Heart right ventricle (tissue), 16 donors: ENCODE data around the gene OGA. TPM values are rescaled to one million over a fixed set of nuclear protein-coding genes. Genes with fewer than 3 reads are reported as not detected.

Source experiments
- ATAC-seq, 8 donors: fragments of 200-7000 bp; cut with Tn5 transposase; one replicate each; pipeline ENCODE4 v1.9.1; 2020; ENCODE audit warnings: mild to moderate bottlenecking in 8 of 8, moderate library complexity in 8 of 8, moderate number of reproducible peaks in 1 of 8
- DNase-seq, 2 donors: peaks; one replicate each; pipeline ENCODE4 v3.0.0-alpha.2; 2020
- H3K27ac ChIP-seq, 10 donors: fragments of 200-600 bp; sonication (generic) in 2 of 10; one replicate each; pipeline versions ENCODE4 v1.5.0 to v1.8.0; 2020 to 2022; ENCODE audit warnings: mild to moderate bottlenecking in 3 of 10
- H3K27me3 ChIP-seq, 7 donors: fragments of 200-600 bp; one replicate each; pipeline ENCODE4 v1.8.0; 2021 to 2022; ENCODE audit warnings: mild to moderate bottlenecking in 2 of 7
- H3K36me3 ChIP-seq, 9 donors: fragments of 200-600 bp; sonication (generic) in 1 of 9; one replicate each; pipeline versions ENCODE4 v1.5.0 to v1.8.0; 2020 to 2022; ENCODE audit warnings: mild to moderate bottlenecking in 2 of 9
- H3K4me1 ChIP-seq, 9 donors: fragments of 200-600 bp; sonication (generic) in 1 of 9; one replicate each; pipeline versions ENCODE4 v1.5.0 to v1.8.0; 2020 to 2022; ENCODE audit warnings: mild to moderate bottlenecking in 4 of 9
- H3K4me3 ChIP-seq, 10 donors: fragments of 200-600 bp; sonication (generic) in 2 of 10; one replicate each; pipeline versions ENCODE4 v1.5.0 to v1.8.0; 2020 to 2022; ENCODE audit warnings: mild to moderate bottlenecking in 7 of 10, moderate library complexity in 2 of 10
- H3K9me3 ChIP-seq, 11 donors: fragments of 200-600 bp in 10 of 11; sonication (generic) in 2 of 11; one replicate each; pipeline versions ENCODE4 v1.5.0 to v1.8.0; 2013 to 2022; ENCODE audit warnings: mild to moderate bottlenecking in 2 of 11, control low read depth in 1 of 11, moderate library complexity in 1 of 11
- WGBS, 2 donors: extraction: QIAGEN DNeasy Blood & Tissue Kit; methylation state at CpG; one replicate each; pipeline ENCODE4 v1.1.7; 2013; ENCODE audit warnings: inconsistent platforms in 1 of 2; 5-methylcytosine and 5-hydroxymethylcytosine counted together
- intact Hi-C, 10 donors: fragments of 100-400 bp; cut with DNase I; formaldehyde crosslinking; loops; one replicate each; pipeline versions ENCODE4 v1.11.1 to v1.14.2; 2022
- polyA plus RNA-seq, 2 donors: library from polyadenylated mRNA; stranded (reverse); fragments of 200-250 nt; gene quantifications; one replicate each; pipeline ENCODE4 v1.2.3, GENCODE V29; 2013
- total RNA-seq, 10 donors: library from RNA; stranded (reverse); fragmentation: NEBNext Ultra II Directional in 3 of 10; extraction: Animal tissue kit (Norgen Biotek cat#: 25700) in 3 of 10; gene quantifications; one replicate each; pipeline versions ENCODE4 v1.2.1 to v1.2.4, GENCODE V29; 2021 to 2023
- TF ChIP-seq, protein P1 (sequence below), 9 donors: fragments of 200-600 bp; sonication (generic) in 2 of 9; IDR thresholded peaks; one replicate each; pipeline versions ENCODE4 v1.5.0 to v1.8.0; 2021 to 2022; ENCODE audit warnings: antibody characterized with exemption in 9 of 9, mild to moderate bottlenecking in 5 of 9, moderate library complexity in 1 of 9
- donor health status: Arrhythmogenic right ventricular cardiomyopathy.
- donor health status: ischemic (EF 13 %, LVEDD 7.1; RV severe dilation, severe dysfunction).
- donor health status: healthy with polysubstance abuse.
- donor health status: DM: no; HTN: yes; CAD: no.
- donor health status: DM: no; HTN: no; CAD: no.
- donor health status: ischemic (EF 25% LVEDD 6.9; RV normal size, moderate dysfunction).
- donor health status: ischemic (EF 25% LVEDD 5.7; RV mildly dilated, moderate dysfunction).
- donor health status: healthy.
- donor health status: DM: yes; HTN: yes; CAD: no.
- donor health status: Ischemic cardiomyopathy.
- donor health status: ischemic (EF 35%, LVEDD 5.7; RV mildly dilated, moderate dysfunction).
- donor health status: nonischemic (EF 11% LVEDD 7.7; RV severe dilation, severe dysfunction).
- donor health status: DM: yes; HTN: yes; CAD: no.
- donor health status: PGD.
- donor health status: ischemic (EF 29% LVEDD 5.4; RV normal size, mild dysfunction).
- donor health status: nonischemic (EF 23%, LVEDD 6.1; RV moderate dilation, normal function).

Gene OGA
- total and polyA plus RNA-seq, 12 donors, result 28.7 to 146 (median 116) TPM

DNA sequence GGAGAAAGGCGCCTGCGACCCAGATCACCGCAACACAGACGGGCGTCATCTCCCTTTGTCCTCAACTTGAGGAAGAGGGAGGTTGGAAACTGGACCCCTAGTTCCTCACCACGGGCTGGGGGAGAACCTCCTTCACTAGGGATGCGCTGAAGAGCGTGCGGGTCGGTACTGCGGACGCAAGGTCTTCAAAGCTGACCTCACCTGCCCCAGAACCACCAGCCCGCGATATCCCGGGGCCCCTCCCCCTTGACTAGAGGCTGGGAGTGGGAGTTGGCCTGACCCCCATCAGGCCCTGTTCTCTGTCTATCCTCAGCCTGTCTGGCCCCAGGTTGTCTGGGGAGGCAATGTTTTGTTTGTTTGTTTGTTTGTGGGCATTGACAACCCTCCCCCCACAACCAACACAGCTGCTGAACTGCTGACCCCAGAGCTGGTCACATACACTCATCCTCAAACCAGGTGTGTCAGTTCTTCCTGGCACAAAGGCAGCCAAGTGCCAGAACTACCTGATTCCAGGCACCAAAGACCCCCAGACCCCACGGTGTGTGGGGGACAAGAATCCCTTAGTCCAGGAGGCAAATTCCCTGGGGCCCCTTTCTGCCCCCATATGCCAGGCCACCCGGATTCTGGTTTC is 37.9 kb downstream of the OGA start:
- peaks cover 16 to 73% (median 50%) of the 10 kb centered on the region in 9 donors for H3K4me1 ChIP-seq

DNA sequence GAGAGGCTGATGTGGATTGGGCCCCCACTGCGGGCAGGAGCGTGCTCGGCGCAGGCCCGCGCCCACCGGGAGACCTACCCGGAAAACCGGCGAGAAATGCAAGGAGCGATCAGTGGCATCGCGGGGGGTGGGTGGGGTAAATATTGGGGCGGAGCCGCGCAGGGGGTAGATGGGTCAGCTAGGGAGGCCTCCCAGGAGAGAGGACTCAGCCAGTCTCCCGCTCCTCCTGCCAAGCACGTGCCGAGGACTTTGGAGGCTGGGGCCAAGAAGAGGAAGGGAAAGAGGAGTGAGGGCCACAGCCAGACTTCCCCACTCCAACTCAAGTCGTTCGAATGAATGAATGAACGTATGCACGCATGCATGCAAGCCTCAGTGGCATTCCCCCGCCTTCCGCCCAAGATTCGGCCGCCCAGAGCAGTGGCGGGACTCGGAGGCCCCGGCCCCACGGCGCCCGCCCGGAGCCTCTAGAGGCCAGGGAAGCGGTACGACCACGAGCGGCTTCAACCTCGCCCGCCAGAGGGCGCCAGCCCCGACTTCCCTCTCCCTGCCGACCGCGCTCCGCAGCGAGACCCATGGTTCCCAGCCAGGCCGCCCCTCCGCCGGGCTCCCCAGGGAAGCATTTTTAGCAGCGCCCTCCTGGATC is 38.6 kb downstream of the OGA start:
- H3K4me1 ChIP-seq, result peaks cover 19 to 72% (median 53%) of the 10 kb centered on the region in 9 donors
- WGBS, 2 donors, result 2% methylated on average over 50 to 51 of the region's 51 CpGs
- intact Hi-C loops, result loop anchor here (1.0 to 10.0 kb wide), 9 partner anchors 38 to 567 kb away; partner anchors contain the start of gene OGA (in 1 of the 10)
- peak overlapping the region; percentile 14 to 58 (median 48) for H3K4me3 ChIP-seq
- H3K27ac ChIP-seq, result no peak overlapping the region
- H3K9me3 ChIP-seq, result no peaks in the 10 kb centered on the region
- ATAC-seq (peak; percentile 57 to 88 (median 80)), DNase-seq (peak; percentile 81 to 86)
- peaks cover 16 to 55% (median 36%) of the 10 kb centered on the region in 7 donors for H3K27me3 ChIP-seq
- TF ChIP-seq, protein P1, sequence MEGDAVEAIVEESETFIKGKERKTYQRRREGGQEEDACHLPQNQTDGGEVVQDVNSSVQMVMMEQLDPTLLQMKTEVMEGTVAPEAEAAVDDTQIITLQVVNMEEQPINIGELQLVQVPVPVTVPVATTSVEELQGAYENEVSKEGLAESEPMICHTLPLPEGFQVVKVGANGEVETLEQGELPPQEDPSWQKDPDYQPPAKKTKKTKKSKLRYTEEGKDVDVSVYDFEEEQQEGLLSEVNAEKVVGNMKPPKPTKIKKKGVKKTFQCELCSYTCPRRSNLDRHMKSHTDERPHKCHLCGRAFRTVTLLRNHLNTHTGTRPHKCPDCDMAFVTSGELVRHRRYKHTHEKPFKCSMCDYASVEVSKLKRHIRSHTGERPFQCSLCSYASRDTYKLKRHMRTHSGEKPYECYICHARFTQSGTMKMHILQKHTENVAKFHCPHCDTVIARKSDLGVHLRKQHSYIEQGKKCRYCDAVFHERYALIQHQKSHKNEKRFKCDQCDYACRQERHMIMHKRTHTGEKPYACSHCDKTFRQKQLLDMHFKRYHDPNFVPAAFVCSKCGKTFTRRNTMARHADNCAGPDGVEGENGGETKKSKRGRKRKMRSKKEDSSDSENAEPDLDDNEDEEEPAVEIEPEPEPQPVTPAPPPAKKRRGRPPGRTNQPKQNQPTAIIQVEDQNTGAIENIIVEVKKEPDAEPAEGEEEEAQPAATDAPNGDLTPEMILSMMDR (IDR thresholded peaks at IDR 0.05), result peak; percentile 82 to 96 (median 91)
- peaks cover 0 to 11% (median 7%) of the 10 kb centered on the region in 9 donors for H3K36me3 ChIP-seq

More for the DNA sequence above, 37.9 kb downstream of the OGA start:
- DNase-seq (no peak), ATAC-seq (no peak)
- Histone ChIP-seq H3K27me3 (peaks cover 9 to 49% (median 29%) of the 10 kb centered on the region in 7 donors), H3K4me3 (peak overlapping the region in 9 of 10 donors; percentile 14 to 58 (median 49)), H3K9me3 (no peaks in the 10 kb centered on the region), H3K27ac (no peak overlapping the region), H3K36me3 (peaks cover 0 to 17% (median 13%) of the 10 kb centered on the region in 9 donors)
- 17 to 20% methylated on average over 17 of the region's 17 CpGs for whole genome bisulfite sequencing, 2 donors
- TF ChIP-seq, protein P1 (IDR thresholded peaks at IDR 0.05), result peak in 1 of 9 donors; percentile 5
- intact Hi-C loops, result loop anchor here in 8 of 10 donors (1.0 to 5.0 kb wide), 6 partner anchors 37 to 568 kb away; partner anchors contain the start of gene OGA (in 1 of the 8)

DNA sequence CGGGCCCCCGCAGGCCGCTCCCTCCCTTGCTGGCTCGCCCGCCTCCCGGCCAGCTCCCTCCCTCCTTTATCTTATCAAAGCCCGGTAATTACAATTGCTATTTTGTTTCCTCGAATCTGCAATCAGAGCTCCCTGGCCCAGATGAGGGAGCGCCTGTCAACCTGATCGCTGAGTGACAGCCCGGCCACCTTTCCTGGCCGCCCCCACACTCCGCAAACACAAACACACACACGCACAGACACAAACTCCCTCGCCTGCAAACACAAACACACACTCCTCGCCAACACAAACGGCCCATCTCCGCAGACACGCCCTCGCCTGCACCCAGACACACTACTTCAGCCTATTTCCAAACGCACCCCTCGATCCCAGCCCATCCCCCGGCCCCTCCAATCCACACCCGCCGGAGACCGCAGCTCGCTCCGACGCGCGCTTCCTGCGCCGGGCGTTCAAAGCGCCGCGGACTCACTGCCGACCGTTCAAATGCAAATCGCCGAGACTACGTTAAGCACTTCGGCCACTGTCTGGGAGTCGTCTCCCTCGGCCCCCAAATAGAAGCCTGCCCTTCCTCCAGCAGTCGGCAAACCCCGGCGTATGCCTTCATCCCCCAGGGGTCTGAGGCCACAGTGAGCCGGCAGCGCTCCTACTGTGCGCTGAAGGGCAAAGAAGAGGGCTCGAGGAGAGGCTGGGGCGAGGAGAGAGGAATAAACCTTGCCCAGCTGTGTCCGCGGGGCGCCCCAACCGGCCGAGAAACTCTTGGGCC is 39.3 kb downstream of the OGA start:
- H3K4me1 ChIP-seq, result peaks cover 19 to 70% (median 46%) of the 10 kb centered on the region in 9 donors
- 2 to 3% methylated on average over 58 of the region's 58 CpGs for WGBS, 2 donors
- peaks cover 0 to 4% (median under 1%) of the 10 kb centered on the region in 9 donors for H3K36me3 ChIP-seq
- DNase-seq, result no peak
- intact Hi-C loops, result loop anchor here in 4 of 10 donors (5.0 to 10.0 kb wide), 4 partner anchors 94 to 564 kb away; no protein-coding TSS in a partner anchor
- H3K27ac ChIP-seq, result no peak overlapping the region
- peaks cover 19 to 62% (median 43%) of the 10 kb centered on the region in 7 donors for H3K27me3 ChIP-seq
- TF ChIP-seq, protein P1 (IDR thresholded peaks at IDR 0.05), result no peak
- peak in 6 of 8 donors; percentile 3 to 43 (median 20) for ATAC-seq
- peak overlapping the region; percentile 14 to 58 (median 48) for H3K4me3 ChIP-seq
- no peaks in the 10 kb centered on the region for H3K9me3 ChIP-seq
